Hematopoietic multipotent progenitor cell treated with erythropoietin and hydrocortisone succinate and interleukin-3 and kit ligand, for 17 days (in vitro differentiated cells): ENCODE data around the gene NFATC1.

Experiments used
- DNase-seq: peaks from one replicate; pipeline ENCODE4 v3.0.0-alpha.2; 2015; ENCODE audit warnings: low spot score

The NFATC1 gene

GRCh38 chr18:79441420-79441819, 45.7 kb downstream of the NFATC1 start:
- no peak for DNase-seq

- no peak for DNase-seq
Measured at GRCh38 chr18:79442508-79443221, 46.9 kb downstream of the NFATC1 start.

- no peak for DNase-seq
Measured at GRCh38 chr18:79445221-79445620, 49.5 kb downstream of the NFATC1 start.

GRCh38 chr18:79445696-79446561, 50.2 kb downstream of the NFATC1 start:
- no peak for DNase-seq

GRCh38 chr18:79446931-79447330, 51.2 kb downstream of the NFATC1 start:
- DNase-seq: no peak

GRCh38 chr18:79447703-79448367, 52.1 kb downstream of the NFATC1 start:
- no peak for DNase-seq

- DNase-seq: no peak
Measured at GRCh38 chr18:79448621-79449020, 52.9 kb downstream of the NFATC1 start.

GRCh38 chr18:79449551-79450288, 54.0 kb downstream of the NFATC1 start:
- no peak for DNase-seq

- no peak for DNase-seq
Measured at GRCh38 chr18:79450289-79451080, 54.8 kb downstream of the NFATC1 start.

- DNase-seq: no peak
Measured at GRCh38 chr18:79451237-79452125, 55.8 kb downstream of the NFATC1 start.

- no peak for DNase-seq
Measured at GRCh38 chr18:79452190-79452990, 56.7 kb downstream of the NFATC1 start.

GRCh38 chr18:79452991-79453645, 57.4 kb downstream of the NFATC1 start:
- no peak for DNase-seq

GRCh38 chr18:79453816-79454735, 58.3 kb downstream of the NFATC1 start:
- DNase-seq: no peak

GRCh38 chr18:79455261-79455660, 59.5 kb downstream of the NFATC1 start:
- no peak for DNase-seq

GRCh38 chr18:79456105-79456980, 60.6 kb downstream of the NFATC1 start:
- no peak for DNase-seq

GRCh38 chr18:79457239-79457638, 61.5 kb downstream of the NFATC1 start:
- no peak for DNase-seq

GRCh38 chr18:79457652-79458051, 61.9 kb downstream of the NFATC1 start:
- DNase-seq: no peak
